Cerebellar nuclear complex (tissue), 1 donor: Measurements from ENCODE around the gene TMEM239.
"Not testable (repeated sequence)": the region's sequence is repeated elsewhere in the genome, so short reads cannot be mapped to it uniquely, and the experiment has no call there.

Source experiments
- DNase-seq, 2 experiments: peaks; one replicate each; lab custom pipeline; 2025; lab: John Stamatoyannopoulos, UW

Gene TMEM239

DNA sequence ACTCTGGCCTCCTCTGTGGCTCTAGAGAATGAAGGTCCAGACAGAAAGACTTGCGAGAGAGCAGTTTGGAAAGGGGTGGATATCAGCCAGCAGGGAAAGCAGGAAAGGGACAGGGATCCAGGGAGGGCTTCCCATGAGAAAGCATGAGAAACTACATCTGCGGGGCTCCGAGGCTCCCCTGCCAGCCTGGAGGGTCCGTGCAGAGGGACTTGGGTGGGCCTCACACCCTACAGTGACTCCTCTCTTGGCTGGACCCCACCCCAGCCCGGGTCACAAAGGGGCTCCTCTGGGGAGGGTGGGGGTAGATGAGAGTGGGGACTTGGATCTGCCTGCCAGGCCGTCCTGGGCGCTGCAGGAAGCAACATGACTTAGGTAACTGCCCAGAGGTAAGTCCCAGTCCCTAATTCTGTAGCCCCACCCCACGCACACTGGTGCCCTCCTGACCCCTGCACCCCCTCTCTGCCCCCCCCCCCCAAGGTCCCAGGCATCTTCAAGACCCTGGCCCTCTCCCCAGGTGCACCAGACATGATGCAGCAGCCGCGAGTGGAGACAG lies at the start of gene TMEM239:
Gene TMEM239, plus strand, starts transcription at position 335 of the 553 bp plus-strand sequence. Its CDS starts 191 bp downstream, at position 526.
- no peak for DNase-seq

DNA sequence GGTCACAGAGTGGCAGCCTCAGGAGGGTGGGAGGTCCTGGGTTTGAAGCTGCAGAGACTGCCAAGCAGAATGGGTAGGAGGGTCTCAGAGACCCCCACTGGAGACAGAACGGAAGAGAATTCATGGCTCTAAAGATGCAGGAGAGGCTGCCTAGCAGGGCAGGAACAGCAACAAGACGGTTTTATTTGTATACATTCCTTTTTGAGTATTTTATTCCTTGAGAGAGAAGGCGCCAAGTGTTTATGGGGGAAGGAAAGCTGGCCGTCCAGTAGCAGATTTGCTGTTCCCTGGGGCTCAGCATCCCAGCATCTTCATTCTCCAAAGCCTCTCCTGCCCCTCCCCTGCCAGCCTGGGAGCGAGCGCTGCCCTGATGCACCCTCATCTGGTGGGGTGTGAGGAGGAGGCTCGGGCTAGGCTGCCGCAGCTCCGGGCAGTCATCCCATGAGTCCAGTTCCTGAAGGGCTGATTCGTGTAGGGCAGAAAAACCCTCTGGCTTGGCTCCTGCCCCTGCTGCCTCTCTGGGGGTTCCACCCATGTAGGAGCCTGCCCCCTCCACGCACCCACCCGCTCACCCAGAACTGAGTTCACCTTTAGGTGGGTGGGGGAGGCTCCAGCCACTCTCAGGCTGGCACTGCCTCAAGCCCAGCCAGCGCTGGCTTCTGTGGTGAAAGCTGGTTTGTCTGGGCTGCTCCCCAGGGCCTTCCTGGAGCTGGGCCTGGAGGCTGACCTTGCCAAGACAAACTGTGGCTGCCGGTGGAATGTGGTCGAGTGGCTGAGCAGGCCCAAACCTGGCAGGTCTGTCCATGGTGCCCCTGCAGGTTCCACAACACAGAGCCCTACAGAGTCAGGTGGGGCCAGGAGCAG lies 48.2 kb upstream of the TMEM239 start:
- DNase-seq: no peak

DNA sequence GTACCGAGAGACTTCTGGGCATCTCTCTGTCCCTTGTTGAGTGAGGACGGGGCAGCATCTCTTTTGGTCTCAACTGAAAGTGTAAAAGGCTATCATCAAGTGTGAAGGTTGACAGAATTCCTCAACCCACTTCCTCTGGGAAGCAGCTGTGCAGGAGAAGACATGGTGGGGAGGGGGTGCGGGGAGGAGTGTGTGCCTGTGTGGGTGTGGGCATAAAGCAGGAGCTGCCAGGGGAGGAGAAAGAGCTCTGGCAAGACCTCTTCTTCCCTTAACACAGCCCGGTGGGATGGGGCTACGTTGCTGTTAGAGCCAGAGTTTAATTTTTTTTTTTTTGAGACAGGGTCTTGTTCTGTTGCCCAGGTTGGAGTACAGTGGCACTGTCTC lies 47.5 kb upstream of the TMEM239 start:
- DNase-seq: no peak

DNA sequence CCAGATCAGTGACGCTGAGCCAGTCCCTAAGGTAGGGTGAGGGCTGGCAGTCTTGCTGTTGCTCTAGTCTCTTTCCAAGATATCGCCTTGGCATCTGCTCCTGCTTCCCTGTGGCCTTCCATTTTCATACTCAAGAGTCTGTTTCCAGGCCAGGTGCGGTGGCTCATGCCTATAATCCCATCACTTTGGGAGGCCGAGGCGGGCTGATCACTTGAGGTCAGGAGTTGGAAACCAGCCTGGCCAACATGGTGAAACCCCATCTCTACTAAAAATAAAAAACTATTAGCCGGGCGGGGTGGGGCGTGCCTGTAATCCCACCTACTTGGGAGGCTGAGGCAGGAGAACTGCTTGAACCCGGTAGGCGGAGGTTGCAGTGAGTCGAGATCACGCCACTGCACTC lies 46.1 kb upstream of the TMEM239 start:
- DNase-seq: not testable (repeated sequence)

DNA sequence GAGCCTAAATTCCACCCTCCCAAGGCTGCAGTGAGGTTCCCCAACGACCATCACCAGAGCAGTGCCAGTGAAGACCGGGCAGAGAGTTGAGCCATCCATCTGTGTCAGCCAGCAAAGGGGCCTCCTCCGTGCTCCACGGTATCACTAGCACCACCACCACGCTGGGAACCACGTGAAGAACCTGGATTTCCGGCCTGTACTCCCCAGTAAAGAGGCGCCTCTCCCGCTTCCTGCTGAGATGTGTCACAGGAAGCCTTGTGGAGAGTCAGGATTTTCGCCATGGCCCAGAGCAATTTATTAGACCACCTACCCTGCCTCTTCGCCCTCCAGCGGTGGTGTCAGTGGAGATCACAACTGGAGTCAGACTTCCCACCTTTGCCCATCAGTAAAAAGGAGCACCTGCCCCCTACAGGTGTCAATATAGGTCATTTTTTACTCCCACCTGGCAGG lies 44.5 kb upstream of the TMEM239 start:
- DNase-seq: no peak

DNA sequence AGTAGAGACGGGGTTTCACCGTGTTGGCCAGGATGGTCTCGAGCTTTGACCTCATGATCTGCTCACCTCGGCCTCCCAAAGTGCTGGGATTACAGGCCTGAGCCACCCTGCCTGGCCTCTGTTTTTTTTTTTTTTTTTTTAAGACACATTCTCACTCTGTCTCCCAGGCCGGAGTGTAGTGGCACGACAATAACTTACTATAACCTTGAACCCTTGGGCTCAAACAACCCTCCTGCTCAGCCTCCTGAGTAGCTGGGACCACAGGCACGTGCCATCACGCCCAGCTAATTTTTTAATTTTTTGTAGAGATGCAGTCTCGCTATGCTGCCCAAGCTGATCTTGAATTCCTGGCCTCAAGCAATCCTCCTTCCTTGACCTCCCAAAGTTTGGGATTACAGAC lies 42.4 kb upstream of the TMEM239 start:
- DNase-seq: no peak

DNA sequence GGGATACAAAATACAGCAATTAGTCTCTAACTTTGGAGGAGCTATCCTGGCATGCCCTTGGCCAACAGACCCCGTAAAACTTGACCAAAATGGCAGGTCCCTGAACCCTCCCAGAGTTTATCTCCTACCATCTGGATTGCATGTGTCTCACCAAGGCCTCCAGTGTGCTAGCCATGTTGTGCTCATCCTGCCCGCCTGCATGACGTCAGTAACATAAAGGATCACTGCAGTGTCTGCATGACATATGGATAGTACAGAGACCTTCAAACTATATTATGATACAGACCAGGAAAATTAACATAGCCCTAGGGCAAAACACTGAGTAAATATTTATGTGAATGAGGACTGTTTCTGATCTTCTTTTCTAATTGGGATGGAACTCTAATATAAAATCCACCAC lies 41.0 kb upstream of the TMEM239 start:
- no peak for DNase-seq

DNA sequence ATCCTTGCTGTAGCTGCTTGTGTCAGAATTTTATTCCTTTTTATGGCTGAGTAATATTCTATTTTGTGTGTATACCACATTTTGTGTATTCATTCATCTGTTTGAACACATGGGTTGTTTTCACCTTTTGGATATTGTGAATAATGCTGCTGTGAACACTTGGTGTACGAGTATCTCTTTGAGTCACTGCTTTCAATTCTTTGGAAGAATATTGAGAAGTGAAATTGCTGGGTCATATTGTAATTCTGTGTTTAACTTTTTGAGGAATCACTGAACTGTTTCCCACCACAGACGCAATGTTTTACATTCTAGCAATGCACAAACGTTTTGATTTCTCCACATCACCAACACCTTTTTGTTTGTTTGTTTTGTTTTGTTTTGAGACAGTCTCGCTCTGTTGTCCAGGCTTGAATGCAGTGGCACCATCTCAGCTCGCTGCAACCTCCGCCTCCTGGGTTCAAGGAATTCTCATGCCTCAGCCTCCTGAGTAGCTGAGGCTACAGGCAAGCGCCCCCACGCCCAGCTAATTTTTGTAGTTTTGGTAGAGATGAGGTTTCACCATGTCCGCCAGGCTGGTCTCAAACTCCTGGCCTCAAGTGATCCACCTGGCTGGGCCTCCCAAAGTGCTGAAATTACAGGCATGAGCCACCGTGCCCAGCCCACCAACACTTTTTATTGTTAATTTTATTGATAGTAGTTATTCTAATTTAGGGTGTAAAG lies 37.4 kb upstream of the TMEM239 start:
- DNase-seq: no peak

DNA sequence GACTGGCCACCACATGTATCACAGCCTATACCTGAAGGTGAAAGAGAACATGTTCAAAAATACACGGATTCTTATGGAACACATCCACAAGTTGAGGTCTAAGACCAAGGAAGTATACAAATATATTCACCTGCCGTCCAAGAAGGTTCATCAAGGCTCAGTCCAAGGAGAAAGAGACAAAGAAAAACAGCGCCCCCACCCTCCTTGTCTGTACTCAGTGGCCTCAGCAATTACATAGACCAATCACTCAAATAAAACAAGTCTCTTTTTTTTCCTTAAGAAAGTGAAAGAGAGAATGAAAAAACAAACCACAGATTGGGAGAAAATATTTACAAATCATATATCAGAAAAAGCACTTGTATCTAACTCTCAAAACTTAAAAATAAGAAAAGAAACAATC lies 35.2 kb upstream of the TMEM239 start:
- no peak for DNase-seq

DNA sequence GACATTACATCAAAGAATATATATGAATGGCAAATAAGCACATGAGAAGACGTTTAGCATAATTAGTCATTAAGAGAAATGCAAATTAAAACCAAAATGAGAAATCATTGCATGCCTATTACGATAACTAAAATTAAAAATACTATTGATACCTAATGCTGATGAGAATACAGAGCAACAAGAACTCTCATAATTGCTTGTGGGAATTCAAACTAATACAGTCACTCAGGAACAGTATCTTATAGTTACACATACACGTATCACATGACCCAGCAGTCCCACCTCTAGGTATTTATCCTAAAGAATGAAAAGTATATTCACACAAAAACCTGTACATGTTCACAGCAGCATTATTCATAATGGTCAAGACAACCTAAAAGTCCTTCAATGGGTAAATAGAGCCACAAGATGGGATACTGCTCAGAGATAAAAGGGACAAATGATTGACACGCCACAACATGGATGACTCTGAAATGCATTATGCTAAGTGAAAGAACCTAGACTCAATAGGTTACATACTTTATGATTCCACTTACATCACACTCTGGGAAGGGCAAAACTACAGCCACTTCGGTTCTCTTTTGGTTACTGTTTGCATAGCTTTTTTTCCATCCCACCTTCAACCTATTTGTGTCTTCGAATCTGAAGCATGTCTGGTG lies 32.1 kb upstream of the TMEM239 start:
- DNase-seq: no peak

DNA sequence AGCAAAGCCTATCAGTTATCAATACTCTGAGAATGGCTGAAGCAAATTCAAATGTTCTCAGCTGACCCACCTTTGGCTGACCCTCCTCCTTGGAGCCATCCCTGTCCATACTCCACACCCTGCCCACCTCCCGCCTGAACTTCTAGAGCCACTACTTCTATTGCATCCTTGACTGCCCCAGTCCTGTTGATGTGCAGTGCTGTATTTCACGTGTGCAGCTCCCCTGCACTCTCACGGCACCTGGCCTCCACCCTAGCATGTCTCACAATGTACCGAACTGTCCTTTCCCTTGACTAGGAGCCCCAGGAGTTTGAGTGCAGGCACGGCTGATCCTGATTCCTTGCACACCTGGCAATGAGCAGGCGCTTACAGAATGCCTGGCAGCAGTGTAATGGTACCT lies 22.7 kb upstream of the TMEM239 start:
- no peak for DNase-seq

DNA sequence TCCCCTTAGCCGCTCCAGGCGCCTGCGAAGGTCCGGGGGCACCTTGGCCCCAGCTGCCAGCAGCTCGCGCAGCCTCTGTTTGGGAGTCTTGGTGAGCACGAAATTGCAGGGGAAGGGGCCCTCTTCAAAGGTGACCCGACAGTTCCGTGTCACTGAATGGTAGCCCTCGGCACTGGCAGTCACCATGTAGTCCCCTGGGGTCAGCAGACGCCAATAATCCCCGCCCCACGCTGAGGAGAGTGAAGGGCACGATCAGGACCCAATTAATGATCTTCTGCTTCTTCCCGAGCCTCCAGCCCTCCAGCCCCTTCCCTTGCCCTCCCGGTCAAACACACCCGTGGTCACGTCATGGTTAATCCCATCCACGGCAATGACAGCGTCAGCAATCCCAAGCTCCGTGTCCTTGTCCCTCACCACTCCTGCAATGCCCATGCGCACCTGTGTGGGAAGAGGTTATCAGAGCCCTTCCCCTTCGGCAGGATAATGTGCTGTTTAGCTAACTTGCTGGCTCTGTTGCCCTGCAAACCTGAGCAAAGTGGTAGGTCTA lies 21.9 kb upstream of the TMEM239 start:
- no peak for DNase-seq

DNA sequence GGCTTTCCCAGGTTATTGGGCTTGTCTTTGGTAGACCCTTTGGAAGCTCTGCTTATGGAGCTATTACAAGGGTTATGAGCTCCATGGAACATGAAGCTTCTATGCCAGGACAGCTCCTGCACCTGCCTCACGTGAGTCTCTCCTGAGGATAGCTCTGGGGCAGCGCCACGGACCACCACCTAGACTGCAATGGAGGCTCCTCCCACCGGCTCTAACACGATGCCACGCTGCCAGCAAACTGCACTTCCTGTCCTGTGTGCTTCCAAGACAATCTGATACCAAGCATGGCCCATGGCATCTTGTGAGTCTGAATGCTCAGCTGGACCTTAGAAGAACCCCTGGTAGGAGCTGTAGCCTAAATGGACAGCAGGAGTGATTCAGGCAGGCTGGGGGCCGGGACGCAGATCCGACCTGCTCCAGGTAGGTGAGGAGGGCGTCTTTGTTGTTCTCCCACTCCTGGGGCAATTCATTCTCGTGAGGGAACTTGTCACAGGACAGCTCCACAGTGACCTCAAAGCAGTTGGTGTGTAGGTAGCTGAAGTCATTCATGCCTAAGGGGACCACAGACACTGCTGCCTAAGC lies 21.2 kb upstream of the TMEM239 start:
- DNase-seq: no peak

DNA sequence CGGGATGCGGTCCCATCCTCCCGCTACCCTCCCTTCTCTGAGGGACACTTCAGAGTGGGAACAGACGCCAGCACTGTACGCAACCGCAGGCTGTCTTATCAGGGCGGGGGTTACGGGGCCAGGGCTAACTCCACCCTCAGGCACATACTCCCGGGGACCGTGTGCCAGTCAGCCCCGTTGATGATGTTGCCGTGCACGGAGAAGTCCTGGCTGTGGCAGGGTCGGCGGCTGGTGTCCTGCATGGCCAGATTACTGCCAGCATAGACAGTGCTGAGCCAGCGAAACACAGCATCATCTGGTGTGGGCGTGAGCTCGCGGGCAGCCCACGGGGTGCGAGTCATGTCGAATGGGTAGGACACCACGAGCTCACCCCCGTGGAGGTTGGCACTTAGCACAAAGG lies 20.7 kb upstream of the TMEM239 start:
- DNase-seq: no peak

DNA sequence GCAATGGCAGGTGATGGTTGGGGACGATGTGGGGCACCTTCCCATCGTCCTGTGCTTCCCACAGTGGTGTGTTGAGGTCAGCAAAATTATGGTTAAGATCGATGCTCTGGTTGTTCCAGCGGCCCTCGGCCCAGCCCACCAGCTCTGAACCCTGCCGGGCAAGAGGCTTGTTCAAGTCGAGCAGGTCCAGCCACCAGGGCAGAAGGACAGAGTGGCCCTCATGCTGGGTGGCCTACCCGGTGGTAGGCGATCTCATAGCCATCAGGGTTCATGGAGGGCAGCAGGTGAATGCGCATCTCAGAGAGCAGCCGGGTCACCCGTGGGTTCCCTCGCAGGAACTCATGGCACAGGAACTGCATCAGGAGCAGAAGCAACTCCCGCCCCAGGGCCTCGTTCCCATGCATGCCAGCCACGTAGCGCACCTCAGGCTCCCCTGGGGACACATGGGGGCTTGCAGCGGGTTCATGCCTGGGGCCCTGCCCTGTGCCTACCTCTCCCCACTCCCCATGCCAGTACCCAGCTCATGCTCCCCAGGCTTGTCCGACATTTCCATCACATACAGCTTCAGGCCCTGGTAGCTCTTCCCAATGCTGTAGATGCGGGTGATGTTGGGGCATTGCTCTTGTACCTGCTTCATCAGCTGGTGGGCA lies 20.0 kb upstream of the TMEM239 start:
- DNase-seq: no peak

DNA sequence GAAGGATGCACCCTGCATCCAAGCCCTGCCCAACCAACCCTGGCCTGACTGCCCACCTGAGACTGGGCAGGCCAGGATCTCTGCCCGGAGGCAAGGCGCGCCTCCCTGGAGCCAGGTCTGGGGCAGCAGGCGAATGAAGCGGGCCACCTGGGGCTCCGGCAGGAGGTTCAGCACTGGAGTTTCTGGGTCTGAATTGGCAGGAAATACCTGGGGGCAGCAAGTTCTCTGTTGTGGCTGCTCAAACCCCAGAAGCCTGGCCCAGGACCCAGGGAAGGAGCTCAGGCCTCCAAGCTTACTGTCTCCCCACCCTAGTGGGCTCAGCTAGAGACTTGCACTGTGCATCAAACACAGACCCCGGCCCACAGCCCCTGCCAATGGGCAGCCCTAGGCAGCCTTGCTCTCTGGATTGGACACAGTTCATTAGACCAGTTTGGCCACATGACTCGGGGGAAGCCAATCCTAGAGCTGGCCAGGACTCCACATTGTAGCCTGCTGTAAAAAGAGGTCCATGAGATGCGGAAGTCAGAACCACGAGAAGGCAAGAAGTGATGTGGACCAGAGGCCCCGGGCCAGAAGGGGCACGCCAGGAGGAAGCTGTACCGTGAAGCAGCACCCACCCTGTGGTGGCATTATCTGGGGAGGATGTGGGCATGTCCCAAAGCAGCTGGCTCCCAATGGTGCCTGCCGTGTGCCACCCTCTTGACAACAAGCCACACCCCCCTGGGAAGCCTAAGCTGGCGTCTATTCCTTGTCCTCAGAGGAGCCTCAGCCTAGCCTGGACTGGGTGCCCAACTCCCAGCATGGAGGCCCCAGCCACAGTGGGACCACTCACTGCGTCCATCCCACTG lies 18.8 kb upstream of the TMEM239 start:
- DNase-seq: no peak

DNA sequence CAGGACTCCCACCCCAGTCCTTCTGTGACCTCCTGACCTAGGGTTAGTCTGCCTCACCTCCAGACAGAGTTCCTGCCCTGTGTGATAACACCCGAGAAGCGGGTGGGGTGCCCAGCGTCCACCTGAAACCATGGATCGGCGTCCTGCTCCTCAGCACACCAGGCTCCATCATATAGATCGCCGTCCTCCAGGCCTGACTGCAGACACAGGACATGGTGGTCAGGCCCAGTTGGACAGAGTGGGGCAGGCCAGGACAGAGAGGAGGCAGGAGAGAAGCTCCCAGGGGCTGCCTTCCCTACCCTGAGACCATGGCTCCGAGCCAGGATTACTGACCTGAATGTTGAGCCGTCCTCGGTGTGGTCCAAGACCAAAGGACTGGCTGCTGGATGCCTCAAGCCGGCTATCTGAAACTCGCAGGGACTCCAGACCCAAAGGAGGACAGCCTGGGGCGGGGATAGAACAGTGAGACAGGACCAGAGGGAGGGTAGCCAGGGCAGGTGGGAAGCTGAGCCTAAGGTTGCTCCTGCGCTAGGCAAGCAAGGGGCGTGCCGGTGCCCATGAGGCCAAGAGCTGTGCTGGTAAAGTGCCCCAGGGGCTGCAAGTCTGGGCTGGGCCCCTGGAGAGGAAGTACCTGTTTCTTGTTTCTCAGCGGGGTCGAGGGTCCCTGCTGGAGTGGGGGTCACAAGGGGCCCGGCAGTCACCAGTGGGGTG lies 17.9 kb upstream of the TMEM239 start:
- no peak for DNase-seq

DNA sequence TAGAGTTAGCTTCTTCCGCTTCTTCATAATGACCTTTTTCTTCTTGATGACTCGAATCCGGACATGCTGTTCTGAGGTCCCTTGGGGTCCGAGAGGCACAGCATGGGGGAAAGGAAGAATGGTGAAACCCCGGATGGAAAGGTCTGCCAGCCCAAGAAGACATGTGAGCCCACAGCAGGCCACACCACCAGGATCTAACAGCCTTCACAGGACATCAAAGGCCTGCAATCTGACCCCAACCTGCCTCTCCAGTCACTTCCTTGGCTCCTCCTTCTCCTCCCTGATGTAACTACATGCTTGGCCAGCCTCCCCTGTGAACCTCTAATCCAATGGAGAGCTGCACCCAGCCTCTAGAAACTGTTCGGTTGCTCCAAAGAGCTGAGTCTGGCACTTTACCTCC lies 17.4 kb upstream of the TMEM239 start:
- no peak for DNase-seq

DNA sequence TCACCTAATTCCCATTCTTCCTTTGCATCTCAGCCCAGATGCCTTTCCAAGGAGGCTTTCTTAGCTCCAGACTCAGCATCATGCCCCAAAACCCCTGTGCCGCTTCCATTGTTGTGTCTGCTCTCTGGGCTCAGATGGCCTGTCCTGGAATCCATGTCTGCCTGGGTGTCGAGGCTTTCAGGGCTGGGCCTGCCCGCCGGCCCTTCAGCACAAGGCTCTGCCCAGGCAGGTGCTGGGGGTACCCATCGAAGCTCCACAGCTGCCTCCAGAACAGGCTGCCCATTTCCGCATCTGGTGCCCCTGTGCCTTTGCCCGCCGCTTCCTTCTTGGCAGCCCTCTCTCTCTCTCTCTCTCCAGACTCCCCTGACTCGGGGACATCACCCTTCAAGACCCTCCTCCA lies 16.9 kb upstream of the TMEM239 start:
- no peak for DNase-seq
